DMS79 treated with DMSO at 0.1 percent for 48 hours (cell line): ENCODE data around the gene DCAF4.
"Not testable (repeated sequence)": the region's sequence is repeated elsewhere in the genome, so short reads cannot be mapped to it uniquely, and the experiment has no call there.

Experiments
- DNase-seq: peaks from one replicate; lab custom pipeline; 2025; lab: John Stamatoyannopoulos, UW

The DCAF4 gene

DNA sequence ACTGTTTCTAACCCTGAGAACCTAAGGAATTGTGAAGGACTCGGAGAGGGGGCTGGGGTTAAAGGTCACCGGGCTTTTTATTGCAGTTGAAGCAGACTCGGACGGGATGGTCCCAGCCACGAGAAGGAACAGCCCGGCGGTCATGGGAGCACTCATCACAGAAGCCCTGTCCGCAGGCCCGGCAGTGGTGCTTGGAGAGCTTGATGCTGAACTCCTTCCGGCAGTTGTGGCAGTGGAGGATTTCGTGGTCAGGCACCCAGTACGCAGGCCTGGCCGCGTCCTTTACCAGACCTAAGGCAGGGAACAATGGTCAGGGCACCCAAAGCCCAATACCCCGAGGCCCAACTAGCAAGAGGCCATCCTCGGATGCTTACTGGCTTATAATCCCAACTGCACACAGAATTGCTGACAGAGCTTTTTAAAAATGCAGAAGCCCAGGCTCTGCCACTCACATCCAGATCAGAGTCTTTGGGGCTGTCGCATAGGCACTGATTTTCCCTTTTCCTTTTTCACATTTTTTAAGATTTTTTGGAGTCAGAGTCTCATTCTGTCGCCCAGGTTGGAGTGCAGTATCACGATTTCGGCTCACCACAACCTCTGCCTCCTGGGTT, 44.7 kb downstream of the DCAF4 start:
- no peak for DNase-seq

DNA sequence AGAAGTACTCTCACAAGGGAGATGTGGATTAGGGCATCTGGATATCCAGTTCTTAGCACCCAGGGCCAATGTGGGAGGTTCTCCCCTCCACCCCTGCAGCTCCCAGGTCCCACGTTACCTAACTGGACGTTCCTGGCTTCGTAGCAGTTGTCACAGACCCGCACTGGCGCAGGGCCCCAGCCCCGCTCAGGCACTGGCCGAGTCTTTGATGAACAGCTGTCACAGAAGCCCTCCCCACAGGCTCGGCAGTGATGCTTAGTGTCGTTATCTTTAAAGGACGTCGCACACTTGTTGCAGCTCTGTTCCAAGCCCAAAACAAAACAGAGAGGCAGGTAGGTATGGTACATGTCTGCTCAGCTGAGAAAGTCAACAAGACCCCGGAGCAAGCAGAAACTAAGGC, 48.4 kb downstream of the DCAF4 start:
- DNase-seq, result no peak

DNA sequence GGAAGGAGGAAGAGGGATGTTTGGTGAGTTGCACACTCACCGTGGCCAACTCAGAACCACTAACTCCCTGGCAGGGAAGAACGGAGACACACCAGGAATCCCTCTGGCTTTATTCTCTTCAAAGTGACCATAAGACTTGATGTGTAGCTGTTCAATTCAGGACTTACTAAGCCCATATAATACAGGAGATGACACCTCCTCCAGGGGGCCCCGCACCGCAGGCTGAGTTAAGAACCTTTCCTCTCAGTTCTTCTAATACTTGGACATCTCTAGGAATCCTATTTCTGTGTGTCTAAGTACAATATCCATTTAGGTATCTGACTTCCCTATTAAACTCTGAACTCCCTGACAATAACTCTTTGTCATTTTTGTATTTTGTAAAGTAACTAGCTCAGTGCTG, 49.5 kb downstream of the DCAF4 start:
- DNase-seq, result no peak

DNA sequence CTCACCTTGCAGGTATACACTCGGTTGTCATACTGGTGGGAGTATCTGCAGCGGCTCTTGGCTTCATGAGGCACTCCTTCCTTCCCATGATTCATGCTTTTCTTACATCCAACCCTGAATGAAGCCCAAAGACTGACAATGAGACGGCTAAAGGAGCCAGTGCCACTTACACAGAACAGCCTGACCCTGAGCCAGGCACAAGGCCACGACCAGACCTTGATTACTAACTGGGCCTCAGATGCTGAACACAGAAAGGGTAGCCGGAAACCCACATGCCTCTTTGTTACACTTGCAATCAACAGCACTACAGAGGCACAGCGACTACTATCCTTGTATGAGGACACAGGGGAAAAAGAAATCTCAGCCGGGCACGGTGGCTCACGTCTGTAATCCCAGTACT, 52.6 kb downstream of the DCAF4 start:
- DNase-seq, result no peak

DNA sequence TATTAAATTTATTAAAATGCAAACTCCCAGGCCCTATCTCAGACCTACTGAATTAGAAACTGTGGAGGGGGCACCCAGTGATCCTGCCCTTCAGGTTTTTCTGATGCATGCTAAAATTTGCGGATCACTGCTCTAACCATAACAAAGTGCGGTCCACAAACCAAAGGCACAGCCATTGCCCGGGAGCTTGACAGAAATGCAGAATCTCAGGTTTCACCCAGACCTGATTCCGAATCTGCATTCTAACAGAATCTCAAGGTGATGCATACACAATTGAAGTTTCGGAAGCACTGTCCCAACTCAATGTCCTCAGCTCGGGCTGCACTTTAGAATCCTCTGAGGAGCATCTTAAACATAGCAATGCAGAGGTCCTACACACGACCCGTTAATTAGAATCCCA, 54.6 kb downstream of the DCAF4 start:
- DNase-seq, result no peak

DNA sequence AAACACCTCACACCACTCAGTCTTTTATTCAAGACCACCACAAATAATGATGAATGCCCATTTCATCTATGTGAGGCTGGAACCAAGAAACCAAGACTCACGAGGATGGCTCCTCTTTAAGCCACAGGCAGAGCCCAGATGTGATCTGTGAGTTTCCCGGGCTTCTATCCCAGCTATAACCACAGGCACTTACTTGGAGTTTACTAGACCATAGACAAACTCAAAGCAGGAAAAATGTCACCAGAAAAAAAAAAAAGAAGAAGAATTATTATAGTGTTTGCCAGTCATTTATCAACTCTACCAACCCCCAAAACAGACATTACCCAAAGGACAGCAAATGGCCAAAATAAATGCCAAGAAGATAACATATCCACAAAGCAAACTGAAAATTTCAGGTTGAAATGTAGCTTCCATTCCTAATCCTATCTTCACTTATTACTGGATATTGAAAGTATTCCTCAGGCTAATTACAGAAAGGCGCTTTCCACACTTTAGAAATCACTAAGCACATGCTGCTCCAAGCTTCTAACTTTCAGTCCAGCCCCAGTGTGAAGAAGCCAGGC, 56.0 kb downstream of the DCAF4 start:
- DNase-seq, result no peak

DNA sequence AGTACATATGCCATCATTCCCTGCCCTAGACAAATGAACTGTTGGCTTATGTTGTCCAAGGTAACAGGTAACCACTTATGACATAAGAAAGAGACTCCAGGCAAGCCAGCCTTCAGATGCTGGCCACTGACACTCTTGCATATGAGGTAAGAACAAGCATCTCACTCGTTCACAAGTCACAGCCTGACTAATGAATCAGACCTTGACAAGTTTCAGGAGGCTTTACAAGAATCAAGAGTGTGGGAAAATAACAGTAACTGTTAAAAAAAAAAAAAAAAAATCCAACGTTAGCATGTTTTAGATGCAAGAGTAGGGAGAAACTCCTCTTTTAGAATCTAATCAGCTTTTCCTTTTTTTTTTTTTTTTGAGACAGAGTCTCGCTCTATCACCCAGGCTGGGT, 60.0 kb downstream of the DCAF4 start:
- DNase-seq, result no peak

DNA sequence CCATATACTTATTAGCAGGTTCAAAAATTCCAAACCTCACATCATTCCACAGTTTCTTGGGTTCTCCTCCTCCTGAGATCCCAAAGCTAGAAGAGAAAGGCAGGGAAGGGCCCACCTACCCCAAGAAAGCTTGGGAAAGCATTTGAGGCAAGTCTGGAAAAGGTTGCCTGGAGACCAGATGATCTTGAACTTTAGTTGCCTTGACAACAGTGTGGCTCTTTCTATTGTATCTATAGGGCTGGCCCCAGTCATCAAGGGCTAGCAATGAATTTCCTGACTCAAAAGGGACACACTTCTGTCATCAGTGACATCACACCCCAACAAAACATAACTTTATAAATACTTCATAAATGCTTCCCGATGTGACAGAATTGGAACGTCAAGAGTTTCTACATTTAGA, 60.6 kb downstream of the DCAF4 start:
- no peak for DNase-seq

DNA sequence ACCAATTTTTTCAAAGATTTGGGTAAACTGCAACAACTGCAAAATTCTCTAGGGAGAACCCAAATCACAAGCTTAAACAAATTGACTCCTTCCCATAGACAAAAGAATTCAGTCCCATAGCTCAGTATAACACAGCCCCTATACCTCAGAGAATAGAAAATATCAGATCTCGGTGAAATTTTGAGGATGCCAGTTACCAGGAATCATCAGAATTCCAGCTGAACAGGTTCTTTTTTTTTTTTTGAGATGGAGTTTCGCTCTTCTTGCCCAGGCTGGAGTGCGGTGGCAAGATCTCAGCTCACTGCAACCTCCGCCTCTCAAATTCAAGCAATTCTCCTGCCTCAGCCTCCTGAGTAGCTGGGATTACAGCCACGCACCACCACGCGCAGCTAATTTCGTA, 63.9 kb downstream of the DCAF4 start:
- no peak for DNase-seq

DNA sequence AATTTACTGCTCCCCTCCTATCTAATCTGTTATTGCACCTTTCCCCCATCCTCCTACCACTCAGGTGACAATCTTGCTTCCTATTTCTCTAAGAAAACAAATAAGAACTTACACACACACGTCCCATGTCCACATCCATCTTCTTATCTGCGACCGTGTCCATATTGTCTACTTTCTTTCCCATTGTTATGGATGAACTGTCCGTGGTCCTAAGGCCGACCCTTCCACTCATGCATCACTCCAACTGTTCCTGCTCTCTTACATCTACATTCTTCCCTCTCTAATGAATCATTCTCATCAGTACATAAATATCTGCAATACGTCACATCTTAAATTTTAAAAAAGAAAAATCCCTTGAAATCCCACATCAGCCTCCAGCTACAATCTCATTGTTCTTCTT, 70.7 kb downstream of the DCAF4 start:
- DNase-seq, result no peak

DNA sequence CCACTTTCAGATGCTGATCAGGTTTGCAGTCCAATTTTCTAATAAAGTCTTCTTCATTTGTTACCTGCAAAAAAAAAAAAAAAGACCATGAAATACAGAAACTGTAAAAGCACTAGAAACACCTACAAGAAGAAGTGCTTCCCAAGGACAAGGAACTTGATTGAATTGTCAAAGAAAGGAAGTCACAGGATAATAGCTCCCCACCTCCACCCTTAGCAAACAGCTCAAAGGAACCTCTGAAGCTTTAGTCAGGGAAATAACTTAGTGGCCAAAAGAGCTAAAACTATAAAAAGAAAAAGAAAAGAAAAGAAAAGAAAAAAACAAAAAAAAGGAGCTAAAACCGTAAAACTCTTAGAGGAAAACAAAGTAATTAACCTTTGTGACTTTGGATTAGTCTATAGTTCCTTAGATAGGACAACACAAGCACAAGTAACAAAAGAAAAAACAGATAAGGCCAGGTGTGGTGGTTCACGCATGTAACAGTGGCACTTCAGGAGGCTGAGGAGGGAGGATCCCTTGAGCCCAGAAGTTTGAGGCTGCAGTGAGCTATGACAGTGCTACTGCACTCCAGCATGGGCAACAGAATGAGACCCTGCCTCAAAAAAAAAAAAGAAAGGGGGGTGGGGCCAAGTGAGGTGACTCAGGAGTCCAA, 72.1 kb downstream of the DCAF4 start:
- DNase-seq, result no peak

DNA sequence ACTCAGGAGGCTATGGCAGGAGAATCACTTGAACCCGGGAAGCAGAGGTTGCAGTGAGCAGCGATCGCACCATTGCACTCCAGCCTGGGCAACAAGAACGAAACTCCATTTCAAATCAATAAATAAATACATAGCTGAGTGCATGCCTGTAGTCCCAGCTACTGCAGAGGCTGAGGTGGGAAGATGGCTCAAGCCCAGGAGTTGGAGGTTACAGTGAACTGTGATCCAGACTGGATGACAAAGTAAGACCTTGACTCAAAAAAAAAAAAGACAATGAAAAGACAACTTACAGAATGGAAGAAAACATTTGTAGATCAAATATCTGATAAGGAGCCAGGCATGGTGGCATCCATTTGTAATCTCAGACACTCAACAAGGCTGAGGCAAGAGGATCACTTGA, 73.1 kb downstream of the DCAF4 start:
- DNase-seq, result no peak

DNA sequence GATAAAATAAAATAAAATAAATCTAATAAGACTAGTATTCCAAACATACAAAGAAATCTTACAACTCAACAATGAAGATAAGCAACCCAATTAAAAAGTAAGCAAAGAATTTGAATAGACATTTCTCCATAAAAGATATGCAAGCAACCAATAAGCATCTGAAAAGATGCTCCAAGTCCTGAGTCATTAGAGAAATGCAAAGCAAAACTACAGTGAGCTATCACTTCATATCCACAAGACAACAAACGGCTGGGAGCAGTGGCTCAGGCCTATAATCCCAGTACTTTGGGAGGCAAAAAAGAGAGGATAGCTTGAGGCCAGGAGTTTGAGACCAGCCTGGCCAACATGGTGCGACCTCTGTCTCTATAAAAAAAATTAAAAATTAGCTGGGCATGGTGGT, 73.8 kb downstream of the DCAF4 start:
- no peak for DNase-seq

DNA sequence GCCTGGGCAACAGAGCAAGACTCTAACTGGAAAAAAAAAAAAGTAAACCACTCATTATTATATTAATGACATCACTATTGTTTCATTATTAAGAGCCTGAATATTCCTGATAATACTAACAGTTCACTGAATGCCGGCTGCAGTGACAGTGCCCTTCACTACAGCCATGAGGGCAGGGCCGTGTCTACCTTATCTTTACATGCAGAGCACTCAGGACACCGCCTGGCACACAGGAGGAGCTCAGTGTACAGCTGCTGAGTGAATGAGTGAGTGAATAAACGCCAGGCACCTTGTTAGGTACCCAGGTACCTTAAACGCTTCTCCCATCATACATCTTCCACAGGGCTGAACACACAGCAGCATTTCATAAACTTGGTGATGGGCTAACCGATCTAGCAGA, 77.4 kb downstream of the DCAF4 start:
- DNase-seq, result no peak

DNA sequence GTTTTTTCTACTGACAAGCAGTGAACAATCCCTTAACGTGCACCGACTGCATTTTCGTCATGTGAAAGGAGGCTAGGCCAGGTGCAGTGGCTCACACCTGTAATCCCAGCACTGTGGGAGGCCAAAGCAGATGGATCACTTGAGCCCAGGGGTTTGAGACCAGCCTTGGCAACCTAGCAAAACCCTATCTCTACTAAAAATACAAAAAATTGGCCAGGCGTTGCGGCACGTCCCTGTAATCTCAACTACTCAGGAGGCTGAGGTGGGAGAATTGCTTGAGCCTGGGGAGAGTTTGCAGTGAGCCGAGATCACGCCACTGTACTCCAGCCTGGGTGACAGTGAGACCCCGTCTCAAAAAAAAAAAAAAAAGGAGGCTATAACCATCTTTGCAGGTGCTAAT, 78.4 kb downstream of the DCAF4 start:
- not testable (repeated sequence) for DNase-seq

DNA sequence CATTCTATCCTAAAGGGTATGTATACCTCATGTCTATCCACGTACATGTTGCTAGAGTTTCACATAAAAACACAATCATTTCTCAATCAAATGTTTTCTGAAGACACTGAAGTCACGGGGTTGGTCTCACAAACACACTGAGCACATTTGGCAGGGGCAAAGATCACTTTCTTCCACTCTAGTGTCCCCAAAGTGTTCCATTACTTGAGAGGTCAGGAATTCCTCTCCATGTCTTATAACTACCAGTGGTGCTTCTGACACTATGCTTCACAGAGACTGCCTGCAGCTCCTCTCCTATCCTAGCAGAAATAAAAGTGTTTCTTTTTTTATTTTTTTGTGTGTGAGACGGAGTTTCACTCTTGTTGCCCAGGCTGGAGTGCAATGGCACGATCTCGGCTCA, 81.6 kb downstream of the DCAF4 start:
- no peak for DNase-seq

DNA sequence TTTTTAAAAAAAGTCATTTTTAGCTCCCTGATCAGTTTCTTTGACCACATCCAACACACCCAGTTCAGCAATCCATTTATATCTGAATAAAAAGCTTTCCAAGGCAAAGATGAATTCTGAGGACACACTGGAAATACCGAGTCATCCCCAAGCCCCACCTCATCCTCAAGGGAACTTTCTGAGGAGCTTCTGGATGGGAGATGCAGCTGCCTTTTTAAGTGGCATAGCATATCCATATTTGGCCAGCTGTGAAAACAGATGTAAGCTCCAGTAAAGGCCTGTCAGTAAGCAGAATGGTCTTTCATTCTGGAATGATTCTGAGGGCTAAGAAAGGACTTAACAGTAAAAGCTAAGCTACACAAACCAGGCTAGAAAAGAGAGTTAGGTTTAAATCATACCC, 82.2 kb downstream of the DCAF4 start:
- DNase-seq, result no peak
